Testis (tissue), 3 donors: Measurements from ENCODE around the gene ADAMTS6. TPM values are rescaled to one million over a fixed set of nuclear protein-coding genes. Genes with fewer than 3 reads are reported as not detected.

Source experiments
- DNase-seq: peaks from one replicate; pipeline ENCODE4 v3.0.0-alpha.2; 2019
- H3K27ac ChIP-seq, 2 donors: fragments of 200-600 bp; sonication (generic); one replicate each; pipeline ENCODE4 v1.5.1; 2019
- H3K27me3 ChIP-seq: fragments of 200-600 bp; sonication (generic); one replicate; pipeline ENCODE4 v1.5.1; 2019
- H3K36me3 ChIP-seq: fragments of 200-600 bp; sonication (generic); one replicate; pipeline ENCODE4 v1.5.1; 2017; ENCODE audit warnings: low read depth; ENCODE audit errors: missing control alignments
- H3K4me1 ChIP-seq: fragments of 200-600 bp; sonication (generic); one replicate; pipeline ENCODE4 v1.5.1; 2019
- H3K4me3 ChIP-seq, 2 donors: fragments of 200-600 bp; sonication (generic); one replicate each; pipeline ENCODE4 v1.5.1; 2017 to 2019
- H3K9me3 ChIP-seq: fragments of 200-600 bp; sonication (generic); one replicate; pipeline ENCODE4 v1.5.1; 2017
- CTCF ChIP-seq, 3 experiments: fragments of 450-650 bp in 2 of 3; fragments of 200-600 bp in 1 of 3; sonication (generic) in 1 of 3; IDR thresholded peaks; one replicate each; pipeline ENCODE4 v1.5.1; 2016 to 2019; ENCODE audit warnings: antibody characterized with exemption in 3 of 3, mild to moderate bottlenecking in 2 of 3, moderate library complexity in 1 of 3
- POLR2A ChIP-seq: fragments of 450-650 bp; IDR thresholded peaks from one replicate; pipeline ENCODE4 v1.6.1; 2017; ENCODE audit warnings: antibody characterized with exemption, mild to moderate bottlenecking, moderate library complexity
- WGBS, 2 donors: methylation state at CpG; one replicate each; pipeline ENCODE4 v1.1.5; 2018; 5-methylcytosine and 5-hydroxymethylcytosine counted together
- intact Hi-C: fragments of 100-400 bp; cut with DNase I; formaldehyde crosslinking; loops from one replicate; pipeline ENCODE4 v1.15.1; 2023; ENCODE audit warnings: low total_unique reads
- polyA plus RNA-seq: library from polyadenylated mRNA; stranded (reverse); fragments of 350-450 nt; fragmentation: Illumina TruSeq; extraction: RNeasy Lipid Tissue Mini Kit (QIAGEN cat#74804); gene quantifications from one replicate; pipeline ENCODE4 v1.2.3, GENCODE V29; 2014; ENCODE audit warnings: low read depth, low replicate concordance; ENCODE audit not compliant: insufficient read depth
- total RNA-seq, 2 donors: library from RNA; depleted of rRNA; stranded (reverse); fragments of >200 nt; gene quantifications; one replicate each; pipeline ENCODE4 v1.2.3, GENCODE V29; 2016

Gene ADAMTS6
- total and polyA plus RNA-seq, 3 donors from 2014 or later = 4.1 to 43.1 (median 25.5) TPM

DNA sequence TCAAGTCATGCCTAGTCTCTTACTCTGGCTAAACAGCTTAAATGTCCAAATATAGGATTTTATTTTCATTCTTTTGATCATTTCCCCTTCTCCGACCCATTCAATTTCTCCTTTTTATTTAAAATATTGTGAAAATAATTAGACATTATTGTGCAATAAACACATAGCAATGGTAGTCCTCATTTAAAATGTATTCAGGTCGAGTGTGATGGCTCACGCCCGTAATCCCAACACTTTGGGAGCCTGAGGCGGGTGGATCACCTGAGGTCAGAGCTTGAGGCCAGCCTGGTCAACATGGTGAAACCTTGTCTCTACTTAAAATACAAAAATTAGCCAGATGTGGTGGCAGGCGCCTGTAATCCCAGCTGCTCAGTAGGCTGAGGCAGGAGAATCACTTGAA lies 26.7 kb downstream of the ADAMTS6 start:
- H3K4me3 ChIP-seq = no peak overlapping the region
- intact Hi-C loops = no loop called here
- TF ChIP-seq CTCF (IDR thresholded peaks at IDR 0.05) (no peak), POLR2A (no peak)
- H3K9me3 ChIP-seq = no peaks in the 10 kb centered on the region
- no peak for DNase-seq
- H3K27ac ChIP-seq = no peak overlapping the region
- no peaks in the 10 kb centered on the region for H3K4me1 ChIP-seq
- no peaks in the 10 kb centered on the region for H3K36me3 ChIP-seq
- no peaks in the 10 kb centered on the region for H3K27me3 ChIP-seq
- WGBS, 2 donors = 87 to 88% methylated on average over 6 of the region's 6 CpGs

DNA sequence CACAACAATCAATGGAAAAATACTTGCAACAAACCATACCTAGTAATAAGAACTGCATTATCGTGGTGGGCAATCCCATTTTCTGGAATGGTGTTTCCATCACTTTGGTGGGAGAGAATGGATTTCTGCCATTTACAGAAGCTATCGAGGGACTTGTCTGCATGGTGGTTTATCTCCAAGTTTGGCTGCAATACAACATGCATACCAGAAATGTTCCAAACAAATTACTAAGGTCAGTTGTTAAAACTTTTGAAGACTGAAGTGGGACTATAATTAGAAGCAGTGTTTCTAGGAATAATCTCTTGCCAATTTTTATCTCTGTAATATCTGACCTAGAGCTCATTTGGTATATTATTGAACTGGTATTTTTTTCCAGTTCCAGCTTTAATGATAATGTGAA lies 30.3 kb downstream of the ADAMTS6 start:
- Histone ChIP-seq H3K27me3 (no peaks in the 10 kb centered on the region), H3K4me3 (no peak overlapping the region), H3K9me3 (no peaks in the 10 kb centered on the region), H3K4me1 (no peaks in the 10 kb centered on the region), H3K36me3 (no peaks in the 10 kb centered on the region), H3K27ac (no peak overlapping the region)
- TF ChIP-seq CTCF (IDR thresholded peaks at IDR 0.05) (no peak), POLR2A (no peak)
- intact Hi-C loops = no loop called here
- no peak for DNase-seq
- 51 to 61% methylated on average over 2 of the region's 2 CpGs for WGBS, 2 donors

DNA sequence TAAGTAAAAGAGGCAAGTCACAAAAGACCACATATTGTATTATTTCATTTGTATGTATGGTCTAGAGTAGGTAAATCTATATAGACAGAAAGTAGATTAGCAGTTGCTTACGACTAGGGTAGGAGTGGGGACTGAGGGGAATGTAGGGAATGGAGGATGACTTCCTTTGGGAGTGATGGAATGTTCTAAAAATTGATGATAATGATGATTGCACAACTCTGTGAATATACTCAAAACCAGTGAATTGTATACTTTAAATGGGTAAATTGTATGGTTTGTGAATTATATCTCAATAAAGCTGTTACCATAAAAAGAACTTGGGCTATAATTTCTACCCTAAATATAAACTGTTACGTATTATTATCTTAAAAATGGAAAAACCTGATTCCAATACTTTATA lies 35.0 kb downstream of the ADAMTS6 start:
- 87 to 95% methylated on average over 2 of the region's 2 CpGs for WGBS, 2 donors
- intact Hi-C loops = no loop called here

DNA sequence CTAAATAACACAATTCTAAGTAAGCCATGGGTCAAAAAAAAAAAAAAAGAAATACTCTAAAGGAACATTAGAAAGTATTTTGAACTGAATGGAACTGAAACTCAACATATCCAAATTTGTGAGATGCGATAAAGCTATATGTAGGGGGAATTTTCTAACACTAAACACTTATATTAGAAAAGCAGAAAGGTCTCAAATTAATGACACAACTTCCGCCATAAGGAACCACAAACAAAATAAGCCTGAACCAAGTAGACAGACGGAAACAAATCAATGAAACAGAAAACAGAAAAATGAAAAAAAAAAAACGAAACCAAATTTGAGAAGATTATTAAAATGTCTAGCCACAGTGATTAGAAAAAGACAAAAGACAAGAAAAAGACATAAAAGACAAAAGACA lies 39.9 kb downstream of the ADAMTS6 start:
- no peak overlapping the region for H3K27ac ChIP-seq
- no peak overlapping the region for H3K4me3 ChIP-seq
- WGBS, 2 donors = 88 to 97% methylated on average over 4 of the region's 4 CpGs
- H3K4me1 ChIP-seq = no peaks in the 10 kb centered on the region
- intact Hi-C loops = no loop called here
- no peak for DNase-seq
- no peak for TF ChIP-seq CTCF (IDR thresholded peaks at IDR 0.05)
- TF ChIP-seq POLR2A = no peak
- no peaks in the 10 kb centered on the region for H3K36me3 ChIP-seq
- no peaks in the 10 kb centered on the region for H3K27me3 ChIP-seq
- no peaks in the 10 kb centered on the region for H3K9me3 ChIP-seq

More for the DNA sequence above, 35.0 kb downstream of the ADAMTS6 start:
- Histone ChIP-seq H3K27ac (no peak overlapping the region), H3K36me3 (no peaks in the 10 kb centered on the region), H3K4me1 (no peaks in the 10 kb centered on the region), H3K27me3 (no peaks in the 10 kb centered on the region), H3K9me3 (no peaks in the 10 kb centered on the region), H3K4me3 (no peak overlapping the region)
- no peak for DNase-seq
- TF ChIP-seq POLR2A = no peak
- TF ChIP-seq CTCF (IDR thresholded peaks at IDR 0.05) = no peak

- no peaks in the 10 kb centered on the region for H3K4me1 ChIP-seq
- no peaks in the 10 kb centered on the region for H3K27me3 ChIP-seq
- TF ChIP-seq POLR2A (no peak), CTCF (IDR thresholded peaks at IDR 0.05) (no peak)
- DNase-seq = no peak
- H3K36me3 ChIP-seq = no peaks in the 10 kb centered on the region
- intact Hi-C loops = no loop called here
- H3K4me3 ChIP-seq = no peak overlapping the region
- WGBS, 2 donors = 87 to 95% methylated on average over 1 of the region's 1 CpG
- H3K9me3 ChIP-seq = no peaks in the 10 kb centered on the region
- H3K27ac ChIP-seq = no peak overlapping the region
These were observed 41.3 kb downstream of the ADAMTS6 start for GRCh38 chr5:65440456-65440855.
